ENCODE results near the gene IL15RA.

DNA sequence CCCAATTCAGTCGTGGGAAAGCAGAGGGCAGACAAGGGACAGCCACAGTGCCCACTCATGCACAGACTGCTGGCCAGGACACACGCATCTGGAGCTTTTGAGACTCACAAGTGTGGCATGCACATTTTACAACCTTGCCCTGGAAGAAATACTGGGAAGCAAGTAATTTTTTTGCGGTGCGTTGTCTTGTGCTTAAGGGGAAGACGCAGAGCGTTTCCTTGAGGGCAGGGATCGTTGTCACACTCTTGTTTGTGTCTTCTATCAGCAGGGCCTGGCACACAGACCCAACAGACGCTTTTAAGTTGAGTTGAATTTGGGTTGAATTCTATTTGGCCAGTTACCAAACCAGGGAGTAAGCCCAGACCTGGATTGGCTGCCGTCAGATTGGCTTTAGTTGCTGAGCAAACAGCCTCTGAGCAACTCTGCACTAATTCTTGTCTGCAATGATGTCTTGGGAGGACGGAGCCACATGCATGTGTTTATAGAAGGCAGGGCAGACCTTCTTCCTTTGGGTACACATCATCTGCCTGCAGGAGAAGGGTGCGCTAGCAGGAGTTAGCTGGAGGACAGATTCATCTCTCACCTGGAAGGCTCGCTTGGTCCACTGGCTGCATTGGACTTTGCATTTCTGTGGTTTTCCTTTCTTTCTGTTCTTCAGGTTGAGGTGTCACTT lies 46.5 kb upstream of the IL15RA start:
- TF ChIP-seq, protein P1, sequence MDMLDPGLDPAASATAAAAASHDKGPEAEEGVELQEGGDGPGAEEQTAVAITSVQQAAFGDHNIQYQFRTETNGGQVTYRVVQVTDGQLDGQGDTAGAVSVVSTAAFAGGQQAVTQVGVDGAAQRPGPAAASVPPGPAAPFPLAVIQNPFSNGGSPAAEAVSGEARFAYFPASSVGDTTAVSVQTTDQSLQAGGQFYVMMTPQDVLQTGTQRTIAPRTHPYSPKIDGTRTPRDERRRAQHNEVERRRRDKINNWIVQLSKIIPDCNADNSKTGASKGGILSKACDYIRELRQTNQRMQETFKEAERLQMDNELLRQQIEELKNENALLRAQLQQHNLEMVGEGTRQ (IDR thresholded peaks at IDR 0.05; ENCODE audit: borderline replicate concordance, low read depth, low read length), result no peak
- TF ChIP-seq EZH2 (IDR thresholded peaks at IDR 0.05; ENCODE audit: borderline replicate concordance, control insufficient read depth, low read depth, low read length), result no peak
- no peak for TF ChIP-seq TAF1 (IDR thresholded peaks at IDR 0.05; ENCODE audit: borderline replicate concordance, low read depth, low read length)
- TF ChIP-seq EP300 (IDR thresholded peaks at IDR 0.05; ENCODE audit: borderline replicate concordance in 1 of 2, control insufficient read depth in 1 of 2, low read depth in 2 of 2, low read length in 2 of 2), result no peak

All from GM12878 (cell line).